OCI-LY3 (cell line): ENCODE measurements around the gene GCG.

ENCODE experiments used
- H2AFZ ChIP-seq: fragments of 200-600, 300-600 bp; shearing (Covaris generic); 2 replicates; pipeline ENCODE4 v1.6.0; 2014; ENCODE audit warnings: antibody characterized with exemption, low read depth, low read length
- H3K27ac ChIP-seq: fragments of 200-600, 300-600 bp; sonication (generic); 2 replicates; pipeline ENCODE4 v1.5.1; 2014; ENCODE audit warnings: mild to moderate bottlenecking, low read length, moderate library complexity, mixed read lengths
- H3K27me3 ChIP-seq: fragments of 200-600, 300-600 bp; sonication (generic); 2 replicates; pipeline ENCODE4 v1.6.1; 2014; ENCODE audit warnings: low read depth, low read length, mixed read lengths
- H3K36me3 ChIP-seq: fragments of 200-600, 300-600 bp; sonication (generic); replicated peaks from 2 replicates; pipeline ENCODE3; 2014; ENCODE audit warnings: low read depth, low read length, mixed read lengths
- H3K4me1 ChIP-seq: fragments of 300-600, 200-600 bp; sonication (generic); 2 replicates; pipeline ENCODE4 v1.6.1; 2014; ENCODE audit warnings: low read length, mixed read lengths
- H3K4me2 ChIP-seq: fragments of 200-600, 300-600 bp; sonication (generic); 2 replicates; pipeline ENCODE4 v1.6.1; 2014; ENCODE audit warnings: low read length, mixed read lengths
- H3K4me3 ChIP-seq: fragments of 300-600, 200-600 bp; sonication (generic); 2 replicates; pipeline ENCODE4 v1.5.1; 2014; ENCODE audit warnings: antibody characterized with exemption, mild to moderate bottlenecking, low read length, moderate library complexity
- H3K79me2 ChIP-seq: fragments of 300-600, 200-600 bp; shearing (Covaris generic); 2 replicates; pipeline ENCODE4 v1.6.1; 2014; ENCODE audit warnings: mild to moderate bottlenecking, low read length, mixed read lengths
- H3K9ac ChIP-seq: fragments of 300-600, 200-600 bp; shearing (Covaris generic); 2 replicates; pipeline ENCODE4 v1.6.0; 2014; ENCODE audit warnings: mild to moderate bottlenecking, low read length, moderate library complexity
- H3K9me3 ChIP-seq: fragments of 200-600, 300-600 bp; shearing (Covaris generic); 2 replicates; pipeline ENCODE4 v1.6.1; 2014; ENCODE audit warnings: low read length, mixed read lengths; ENCODE audit not compliant: insufficient read depth
- H4K20me1 ChIP-seq: fragments of 200-600, 300-600 bp; sonication (generic); 2 replicates; pipeline ENCODE4 v1.6.1; 2016; ENCODE audit warnings: low read length, mixed read lengths; ENCODE audit not compliant: insufficient read depth
- CTCF ChIP-seq: fragments of 200-600, 300-600 bp; sonication (generic); IDR thresholded peaks from 2 replicates; pipeline ENCODE4 v1.5.1; 2014; ENCODE audit warnings: antibody characterized with exemption, low read length, low read depth
- EZH2phosphoT487 ChIP-seq: fragments of 200-600 bp; shearing (Covaris generic); IDR thresholded peaks from 2 replicates; pipeline ENCODE4 v1.6.1; 2018; ENCODE audit warnings: antibody characterized with exemption, mixed run types, low read depth

The GCG gene

GRCh38 chr2:162118166-162119031, 33.6 kb downstream of the GCG start:
- H3K4me2 ChIP-seq, result no peak overlapping the region
- H3K9ac ChIP-seq, result no peak overlapping the region
- no peaks in the 10 kb centered on the region for H3K27me3 ChIP-seq
- no peak overlapping the region for H3K4me3 ChIP-seq
- H3K27ac ChIP-seq, result no peak overlapping the region
- H3K36me3 ChIP-seq, result peaks cover 5% of the 10 kb centered on the region
- TF ChIP-seq EZH2phosphoT487 (no peak), CTCF (no peak)
- H3K79me2 ChIP-seq, result no peaks in the 10 kb centered on the region
- peaks cover 5% of the 10 kb centered on the region; the same call in 1 of the 2 replicates for H3K4me1 ChIP-seq
- no peaks in the 10 kb centered on the region for H4K20me1 ChIP-seq
- H3K9me3 ChIP-seq, result peaks cover 11% of the 10 kb centered on the region; the same call in 1 of the 2 replicates
- peak overlapping the region; percentile 41; the same call in 1 of the 2 replicates for H2AFZ ChIP-seq

- H3K9me3 ChIP-seq, result peaks cover 11% of the 10 kb centered on the region; the same call in 1 of the 2 replicates
- H3K36me3 ChIP-seq, result peaks cover 5% of the 10 kb centered on the region
- H3K4me1 ChIP-seq, result peaks cover 2% of the 10 kb centered on the region; the same call in 1 of the 2 replicates
- no peak overlapping the region for H2AFZ ChIP-seq
- H3K27me3 ChIP-seq, result no peaks in the 10 kb centered on the region
- no peak overlapping the region for H3K27ac ChIP-seq
- no peak overlapping the region for H3K4me3 ChIP-seq
- no peak for TF ChIP-seq EZH2phosphoT487
- no peak for TF ChIP-seq CTCF
- no peaks in the 10 kb centered on the region for H4K20me1 ChIP-seq
- H3K4me2 ChIP-seq, result no peak overlapping the region
- H3K9ac ChIP-seq, result no peak overlapping the region
- H3K79me2 ChIP-seq, result no peaks in the 10 kb centered on the region
Observed at GRCh38 chr2:162116352-162116751, 35.7 kb downstream of the GCG start.

- H3K79me2 ChIP-seq, result no peaks in the 10 kb centered on the region
- no peak overlapping the region for H3K27ac ChIP-seq
- H3K36me3 ChIP-seq, result peaks cover 5% of the 10 kb centered on the region
- H3K4me1 ChIP-seq, result no peaks in the 10 kb centered on the region
- H3K9me3 ChIP-seq, result peaks cover 11% of the 10 kb centered on the region; the same call in 1 of the 2 replicates
- no peak overlapping the region for H2AFZ ChIP-seq
- no peak for TF ChIP-seq EZH2phosphoT487
- TF ChIP-seq CTCF, result no peak
- H3K4me2 ChIP-seq, result no peak overlapping the region
- H3K9ac ChIP-seq, result no peak overlapping the region
- no peaks in the 10 kb centered on the region for H4K20me1 ChIP-seq
- H3K4me3 ChIP-seq, result no peak overlapping the region
- no peaks in the 10 kb centered on the region for H3K27me3 ChIP-seq
Observed at GRCh38 chr2:162115076-162115475, 37.0 kb downstream of the GCG start.

- no peaks in the 10 kb centered on the region for H4K20me1 ChIP-seq
- H3K4me3 ChIP-seq, result no peak overlapping the region
- peaks cover 11% of the 10 kb centered on the region; the same call in 1 of the 2 replicates for H3K9me3 ChIP-seq
- H3K79me2 ChIP-seq, result no peaks in the 10 kb centered on the region
- TF ChIP-seq CTCF (no peak), EZH2phosphoT487 (no peak)
- H3K27me3 ChIP-seq, result no peaks in the 10 kb centered on the region
- H3K4me2 ChIP-seq, result no peak overlapping the region
- no peak overlapping the region for H3K9ac ChIP-seq
- peaks cover 5% of the 10 kb centered on the region for H3K36me3 ChIP-seq
- H3K4me1 ChIP-seq, result no peaks in the 10 kb centered on the region
- no peak overlapping the region for H3K27ac ChIP-seq
- H2AFZ ChIP-seq, result no peak overlapping the region
Observed at GRCh38 chr2:162114271-162114670, 37.8 kb downstream of the GCG start.
